T-cell (primary cell): ENCODE measurements around the gene ADCY1. TPM values are rescaled to one million over a fixed set of nuclear protein-coding genes. Genes with fewer than 3 reads are reported as not detected.

Source experiments
- ATAC-seq, 4 experiments: fragments of 200-7000 bp in 3 of 4; fragments of 150-1000 bp in 1 of 4; cut with Tn5 transposase; replicated peaks in 1 of 4; 1 replicate in 3 of 4; 2 replicates in 1 of 4; pipeline ENCODE4 v1.10.0; 2021; ENCODE audit warnings: moderate library complexity in 3 of 4, mild to moderate bottlenecking in 2 of 4, moderate number of reproducible peaks in 1 of 4
- CTCF ChIA-PET, 2 donors: fragments of 300-600 bp; sonication (Branson Sonifier 250); formaldehyde crosslinking; loops; one replicate each; lab custom pipeline; 2022; ENCODE audit warnings: antibody characterized with exemption in 2 of 2; lab: Charles Lee
- POLR2A ChIA-PET, 2 donors: fragments of 300-600 bp; sonication (Branson Sonifier 250); formaldehyde crosslinking; loops; one replicate each; lab custom pipeline; 2022; ENCODE audit warnings: antibody characterized with exemption in 2 of 2; lab: Charles Lee
- DNase-seq, 35 experiments: peaks; one replicate each; pipeline versions ENCODE4 v3.0.0 to v3.0.0-alpha.2; 2013 to 2023
- H3K27ac ChIP-seq: one replicate; pipeline ENCODE4 v1.5.1; 2013; ENCODE audit warnings: low read length
- H3K27me3 ChIP-seq, 2 experiments: replicated peaks in 1 of 2; 1 replicate in 1 of 2; 2 replicates in 1 of 2; pipeline versions ENCODE4 v1.6.1 to v1.7.0; 2013; ENCODE audit warnings: low read length in 1 of 2, mixed read lengths in 1 of 2; ENCODE audit not compliant: control insufficient read depth in 2 of 2, insufficient read depth in 2 of 2; ENCODE audit errors: extremely low read depth in 1 of 2
- H3K36me3 ChIP-seq, 2 donors: 1 replicate in 1 of 2; 2 replicates in 1 of 2; pipeline versions ENCODE4 v1.6.1 to v1.7.0; 2013; ENCODE audit warnings: low read length in 1 of 2; ENCODE audit not compliant: control insufficient read depth in 2 of 2, insufficient read depth in 1 of 2; ENCODE audit errors: extremely low read depth in 1 of 2
- H3K4me1 ChIP-seq, 2 experiments: 1 replicate in 1 of 2; 2 replicates in 1 of 2; pipeline versions ENCODE4 v1.6.1 to v1.7.0; 2013; ENCODE audit warnings: low read length in 2 of 2, mixed read lengths in 1 of 2; ENCODE audit not compliant: insufficient read depth in 2 of 2, control insufficient read depth in 1 of 2; ENCODE audit errors: extremely low read depth in 1 of 2
- H3K4me3 ChIP-seq, 2 donors: 1 replicate in 1 of 2; 2 replicates in 1 of 2; pipeline versions ENCODE4 v1.5.1 to v1.7.0; 2013; ENCODE audit warnings: mild to moderate bottlenecking in 2 of 2, low read length in 1 of 2, moderate library complexity in 1 of 2; ENCODE audit not compliant: control insufficient read depth in 1 of 2; ENCODE audit errors: extremely low read depth in 1 of 2
- H3K9me3 ChIP-seq: 2 replicates; pipeline ENCODE4 v1.7.0; 2013
- H3K27ac Mint-ChIP-seq, 2 donors: one replicate each; pipeline ENCODE4 v1.8.0; 2020 to 2021; ENCODE audit warnings: mild to moderate bottlenecking in 2 of 2, mixed read lengths in 2 of 2
- H3K27me3 Mint-ChIP-seq, 2 donors: one replicate each; pipeline ENCODE4 v1.8.0; 2021 to 2022; ENCODE audit warnings: mixed read lengths in 2 of 2
- H3K36me3 Mint-ChIP-seq: one replicate; pipeline ENCODE4 v1.8.0; 2021; ENCODE audit warnings: mixed read lengths
- H3K4me1 Mint-ChIP-seq, 3 donors: one replicate each; pipeline ENCODE4 v1.8.0; 2020 to 2022; ENCODE audit warnings: mixed read lengths in 3 of 3, mild to moderate bottlenecking in 1 of 3
- H3K4me3 Mint-ChIP-seq, 3 donors: one replicate each; pipeline ENCODE4 v1.8.0; 2020 to 2022; ENCODE audit warnings: mild to moderate bottlenecking in 3 of 3, mixed read lengths in 3 of 3, moderate library complexity in 3 of 3
- H3K9me3 Mint-ChIP-seq, 3 donors: one replicate each; pipeline ENCODE4 v1.8.0; 2020 to 2022; ENCODE audit warnings: mixed read lengths in 3 of 3
- WGBS: methylation state at CpG from one replicate; pipeline ENCODE4 v1.1.5; 2013; ENCODE audit warnings: missing lambda C conversion rate; ENCODE audit not compliant: insufficient coverage; 5-methylcytosine and 5-hydroxymethylcytosine counted together
- total RNA-seq, 35 experiments: library from RNA in 6 of 35; stranded (reverse) in 6 of 35; fragments of 120-200 nt in 1 of 35; gene quantifications; one replicate each; pipeline versions ENCODE4 v1.2.1 to v1.2.4 and lab custom pipeline; 2013 to 2026

Gene ADCY1
- total RNA-seq, 5 donors from 2014 or later (not counting 1 experiment from before 2014, with no cell fraction given), result 0.03 to 0.44 (median 0.05) TPM

DNA sequence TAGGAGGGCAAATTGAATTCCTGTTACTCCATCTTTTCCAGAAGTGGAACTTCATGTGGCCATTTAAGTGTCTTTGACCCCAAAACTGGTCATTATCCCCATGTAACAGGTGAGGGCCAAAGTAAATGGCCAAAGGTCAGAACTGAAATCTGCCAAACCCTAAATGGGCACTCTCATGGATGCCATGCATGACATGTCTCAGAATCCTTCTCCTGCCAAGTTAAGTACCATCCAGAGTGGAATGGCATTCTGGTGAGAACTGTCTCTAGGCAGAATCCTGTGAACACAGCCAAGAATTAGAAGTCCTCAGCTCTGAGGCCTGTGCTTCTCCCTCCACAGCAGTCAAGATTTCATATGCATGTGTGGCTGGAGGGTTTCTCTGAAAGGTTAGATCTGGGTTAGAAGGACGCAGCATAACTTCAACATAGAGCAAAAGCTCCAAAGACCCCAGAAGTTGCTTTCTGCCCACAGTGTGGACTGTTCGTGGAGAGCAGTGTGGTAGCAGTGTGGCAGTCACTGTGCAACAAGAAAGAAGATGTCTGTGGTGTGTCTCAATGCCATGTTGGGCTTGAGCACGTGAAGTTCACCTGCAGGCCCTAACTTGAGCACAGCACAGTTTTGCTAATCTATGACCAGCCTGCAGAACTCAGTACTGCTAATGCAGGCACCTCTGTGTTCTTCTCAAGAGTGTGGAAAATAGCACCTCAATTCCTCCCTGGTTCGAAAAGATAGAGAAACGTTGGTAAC is 121.3 kb downstream of the ADCY1 start:
- Mint-ChIP-seq H3K4me1 (no peaks in the 10 kb centered on the region), H3K4me3 (no peak overlapping the region), H3K27me3 (peaks cover 0 to 9% of the 10 kb centered on the region in 2 donors), H3K27ac (no peak overlapping the region), H3K36me3 (no peaks in the 10 kb centered on the region), H3K9me3 (no peaks in the 10 kb centered on the region)
- DNase-seq, result peak in 2 of 35 experiments; percentile 3 to 10
- no peaks in the 10 kb centered on the region for H3K4me1 ChIP-seq
- no peak for ATAC-seq
- no peaks in the 10 kb centered on the region for H3K36me3 ChIP-seq
- CTCF ChIA-PET, result no interaction called here
- WGBS, result 55% methylated on average over 5 of the region's 5 CpGs
- no peaks in the 10 kb centered on the region for H3K9me3 ChIP-seq
- H3K27me3 ChIP-seq, result peaks cover 0 to 8% of the 10 kb centered on the region in 2 experiments
- no peak overlapping the region for H3K4me3 ChIP-seq
- POLR2A ChIA-PET, result no interaction called here
- no peak overlapping the region for H3K27ac ChIP-seq

DNA sequence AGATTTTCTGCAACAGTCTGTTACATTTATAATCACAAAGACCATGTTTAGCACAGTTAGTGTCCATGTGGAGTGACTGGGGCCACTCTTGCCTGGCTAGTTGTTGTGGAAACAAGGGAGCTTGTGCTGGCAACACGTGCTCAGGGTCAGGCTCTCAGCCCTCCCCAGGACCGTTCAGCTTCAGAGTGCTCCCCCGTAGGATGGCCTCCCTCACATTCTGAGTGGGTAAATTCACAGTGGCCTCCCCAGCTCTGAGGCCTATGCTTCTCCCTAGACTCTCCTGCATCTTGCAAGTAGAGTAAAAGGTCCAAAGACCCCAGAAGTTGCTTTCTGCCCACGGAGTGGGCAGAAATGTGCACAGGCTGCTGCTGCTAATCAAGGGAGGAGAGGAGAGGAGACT is 122.3 kb downstream of the ADCY1 start:
- Histone ChIP-seq H3K36me3 (no peaks in the 10 kb centered on the region), H3K27ac (no peak overlapping the region), H3K27me3 (peaks cover 0 to 8% of the 10 kb centered on the region in 2 experiments), H3K9me3 (no peaks in the 10 kb centered on the region), H3K4me3 (no peak overlapping the region), H3K4me1 (no peaks in the 10 kb centered on the region)
- Mint-ChIP-seq H3K4me3 (no peak overlapping the region), H3K4me1 (no peaks in the 10 kb centered on the region), H3K27ac (no peak overlapping the region), H3K9me3 (no peaks in the 10 kb centered on the region), H3K27me3 (peaks cover 0 to 9% of the 10 kb centered on the region in 2 donors), H3K36me3 (no peaks in the 10 kb centered on the region)
- ChIA-PET POLR2A (no interaction called here), CTCF (no interaction called here)
- DNase-seq (peak in 1 of 35 experiments; percentile 10), ATAC-seq (no peak)
- 50% methylated on average over 1 of the region's 4 CpGs for WGBS

DNA sequence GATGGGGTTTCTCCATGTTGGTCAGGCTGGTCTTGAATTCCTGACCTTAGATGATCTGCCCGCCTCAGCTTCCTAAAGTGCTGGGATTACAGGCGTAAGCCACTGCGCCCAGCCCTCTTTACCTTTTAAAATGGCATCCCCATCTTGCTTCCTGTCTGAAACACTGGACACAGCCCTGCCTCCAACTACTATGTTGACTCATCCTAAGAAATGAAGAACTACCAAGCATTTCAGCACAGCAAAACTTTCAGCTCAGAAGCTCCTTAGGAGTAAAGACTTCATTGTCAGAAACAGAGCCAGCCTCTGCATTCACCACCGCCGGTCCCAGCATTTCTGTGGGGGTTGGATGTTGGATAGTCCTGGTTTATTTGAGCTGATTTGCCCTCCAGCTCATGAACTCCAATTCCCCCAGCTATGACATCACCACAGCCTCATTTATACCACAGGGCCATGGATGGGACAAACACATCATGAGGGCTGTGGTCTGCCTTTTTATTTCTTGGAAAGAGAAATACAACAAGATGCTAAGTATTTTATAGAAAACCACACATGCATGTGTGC is 123.5 kb downstream of the ADCY1 start:
- Histone ChIP-seq H3K27me3 (peaks cover 0 to 17% of the 10 kb centered on the region in 2 experiments), H3K36me3 (no peaks in the 10 kb centered on the region), H3K4me1 (no peaks in the 10 kb centered on the region), H3K9me3 (no peaks in the 10 kb centered on the region), H3K4me3 (no peak overlapping the region), H3K27ac (no peak overlapping the region)
- Mint-ChIP-seq H3K27me3 (peaks cover 5 to 12% of the 10 kb centered on the region in 2 donors), H3K4me1 (no peaks in the 10 kb centered on the region), H3K27ac (no peak overlapping the region), H3K9me3 (no peaks in the 10 kb centered on the region), H3K36me3 (no peaks in the 10 kb centered on the region), H3K4me3 (no peak overlapping the region)
- POLR2A ChIA-PET, result no interaction called here
- WGBS, result 100% methylated on average over 3 of the region's 5 CpGs
- CTCF ChIA-PET, result no interaction called here
- ATAC-seq (no peak), DNase-seq (no peak)

DNA sequence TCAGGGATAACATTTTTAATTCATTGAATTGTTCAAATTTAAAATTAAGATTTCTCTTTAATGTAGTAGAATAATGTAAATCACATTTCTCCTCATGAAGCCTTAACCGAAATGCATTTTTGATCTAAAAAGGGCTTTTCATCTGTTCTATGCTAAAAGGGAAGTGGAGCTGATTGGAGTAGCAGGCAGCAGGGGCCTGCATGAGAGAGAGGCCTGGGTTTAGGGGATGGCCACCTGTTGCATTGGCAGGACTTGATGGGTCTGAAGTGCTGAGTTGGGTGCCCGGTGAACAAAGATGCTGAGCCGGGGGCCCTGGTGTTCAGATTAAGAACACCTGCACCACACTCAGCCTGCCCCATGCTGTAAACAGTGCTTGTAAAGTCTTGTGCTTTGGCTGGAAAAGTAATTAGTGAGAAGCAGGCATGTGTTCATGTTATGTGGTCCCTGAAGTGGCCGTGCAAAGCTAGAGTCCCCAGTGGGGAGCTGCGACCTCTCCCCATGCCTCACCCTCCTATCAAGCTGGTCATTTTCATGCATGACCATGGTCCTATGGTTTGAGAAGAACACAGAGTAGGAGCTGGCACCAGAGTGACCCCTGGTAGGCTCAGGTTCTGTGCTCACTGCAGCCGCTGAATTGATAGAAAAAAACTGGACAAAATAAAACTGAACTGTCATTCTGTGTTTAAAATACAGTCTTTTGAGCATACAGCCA is 124.3 kb downstream of the ADCY1 start:
- Mint-ChIP-seq H3K4me3 (no peak overlapping the region), H3K27ac (no peak overlapping the region), H3K27me3 (peaks cover 10 to 18% of the 10 kb centered on the region in 2 donors), H3K9me3 (no peaks in the 10 kb centered on the region), H3K4me1 (no peaks in the 10 kb centered on the region), H3K36me3 (no peaks in the 10 kb centered on the region)
- WGBS, result 70% methylated on average over 2 of the region's 6 CpGs
- no peaks in the 10 kb centered on the region for H3K4me1 ChIP-seq
- peaks cover 0 to 25% of the 10 kb centered on the region in 2 experiments for H3K27me3 ChIP-seq
- ChIA-PET CTCF (no interaction called here), POLR2A (no interaction called here)
- H3K9me3 ChIP-seq, result no peaks in the 10 kb centered on the region
- DNase-seq, result peak in 1 of 35 experiments; percentile 12
- no peak overlapping the region for H3K27ac ChIP-seq
- no peaks in the 10 kb centered on the region for H3K36me3 ChIP-seq
- H3K4me3 ChIP-seq, result no peak overlapping the region
- no peak for ATAC-seq

DNA sequence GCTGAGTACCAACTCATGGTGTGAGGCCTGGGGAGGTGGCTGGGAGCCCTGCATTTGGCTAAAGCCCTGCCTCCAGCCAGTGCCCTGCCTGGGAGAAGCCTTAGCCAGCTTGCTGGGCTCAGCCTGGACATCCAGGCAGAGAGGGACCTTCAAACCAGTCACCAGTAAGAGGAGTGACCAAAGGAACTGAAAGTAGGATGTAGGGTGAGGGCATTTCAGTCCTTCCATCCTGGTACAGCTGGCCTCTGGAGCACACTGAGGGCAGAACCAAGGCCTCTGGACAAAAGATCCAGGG is 124.8 kb downstream of the ADCY1 start:
- Mint-ChIP-seq H3K4me1 (no peaks in the 10 kb centered on the region), H3K4me3 (no peak overlapping the region), H3K36me3 (no peaks in the 10 kb centered on the region), H3K27me3 (peaks cover 10 to 22% of the 10 kb centered on the region in 2 donors), H3K27ac (no peak overlapping the region), H3K9me3 (no peaks in the 10 kb centered on the region)
- H3K4me1 ChIP-seq, result no peaks in the 10 kb centered on the region
- POLR2A ChIA-PET, result no interaction called here
- H3K27me3 ChIP-seq, result peaks cover 0 to 29% of the 10 kb centered on the region in 2 experiments
- DNase-seq (peak in 1 of 35 experiments; percentile 12), ATAC-seq (no peak)
- H3K36me3 ChIP-seq, result no peaks in the 10 kb centered on the region
- no peaks in the 10 kb centered on the region for H3K9me3 ChIP-seq
- CTCF ChIA-PET, result no interaction called here
- no peak overlapping the region for H3K27ac ChIP-seq
- no peak overlapping the region for H3K4me3 ChIP-seq

DNA sequence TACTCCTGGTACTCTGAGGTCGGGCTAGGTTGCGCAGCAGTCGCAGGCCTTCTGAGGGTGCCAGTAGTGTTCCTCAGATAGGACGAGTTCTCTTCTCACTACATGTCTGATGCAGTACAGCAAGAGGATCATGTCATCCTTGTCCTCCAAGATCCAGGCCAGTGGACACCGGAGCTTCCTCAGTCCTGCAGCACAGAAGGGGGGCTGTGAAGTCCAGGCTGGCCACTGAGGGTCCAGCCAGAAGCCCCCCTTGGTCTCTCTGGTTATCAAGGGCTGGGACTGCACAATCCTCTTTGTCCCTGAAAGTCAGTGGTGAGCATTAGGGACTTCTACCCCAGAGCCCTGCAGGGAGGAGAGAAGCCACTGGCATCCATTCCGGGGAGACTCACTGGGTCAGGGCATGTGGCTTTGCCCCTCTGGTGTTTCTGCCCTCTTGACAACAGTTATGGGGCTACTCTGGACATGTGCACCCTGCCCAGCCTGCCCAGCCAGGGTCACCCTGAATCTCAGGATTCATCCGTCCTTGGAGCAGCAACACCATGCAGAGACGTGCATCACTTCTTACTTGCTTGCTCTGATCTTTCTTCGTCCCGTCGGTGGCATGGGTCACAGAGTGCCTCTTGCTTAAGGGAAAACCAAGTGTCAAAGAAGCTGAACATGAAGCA is 125.7 kb downstream of the ADCY1 start:
- Mint-ChIP-seq H3K4me3 (no peak overlapping the region), H3K36me3 (no peaks in the 10 kb centered on the region), H3K27me3 (peaks cover 10 to 25% of the 10 kb centered on the region in 2 donors), H3K27ac (no peak overlapping the region), H3K4me1 (no peaks in the 10 kb centered on the region), H3K9me3 (no peaks in the 10 kb centered on the region)
- DNase-seq (peak in 1 of 35 experiments; percentile 17), ATAC-seq (no peak)
- CTCF ChIA-PET, result no interaction called here
- H3K27ac ChIP-seq, result no peak overlapping the region
- no peaks in the 10 kb centered on the region for H3K36me3 ChIP-seq
- no peaks in the 10 kb centered on the region for H3K9me3 ChIP-seq
- H3K4me3 ChIP-seq, result no peak overlapping the region
- no peaks in the 10 kb centered on the region for H3K4me1 ChIP-seq
- WGBS, result 76% methylated on average over 11 of the region's 11 CpGs
- peaks cover 0 to 36% of the 10 kb centered on the region in 2 experiments for H3K27me3 ChIP-seq
- POLR2A ChIA-PET, result no interaction called here
